Erythroblast (primary cell): Measurements from ENCODE around the gene GLIPR1L2.

Source experiments
- GATA1 ChIP-seq: IDR thresholded peaks from 2 replicates; pipeline ENCODE4 v1.6.1; 2011; ENCODE audit warnings: low read depth, mild to moderate bottlenecking, control low read depth, low read length, moderate library complexity
- POLR2A ChIP-seq: IDR thresholded peaks from 2 replicates; pipeline ENCODE4 v1.6.1; 2011; ENCODE audit warnings: mild to moderate bottlenecking, low read length

GRCh38 chr12:75427491-75427890 is 36.6 kb downstream of the GLIPR1L2 start:
- no peak for TF ChIP-seq POLR2A
- TF ChIP-seq GATA1 = no peak
